Suprapubic skin (tissue), 4 donors: ENCODE results near the gene DDX1. TPM values are rescaled to one million over a fixed set of nuclear protein-coding genes. Genes with fewer than 3 reads are reported as not detected.

ENCODE experiments used
- DNase-seq, 2 donors: peaks; one replicate each; pipeline ENCODE4 v3.0.0-alpha.2; 2019; ENCODE audit warnings: low spot score in 2 of 2
- H3K27ac ChIP-seq: fragments of 200-600 bp; sonication (generic); one replicate; pipeline ENCODE4 v1.5.1; 2019
- H3K27me3 ChIP-seq: fragments of 200-600 bp; sonication (generic); one replicate; pipeline ENCODE4 v1.5.1; 2019
- H3K36me3 ChIP-seq: fragments of 200-600 bp; sonication (generic); one replicate; pipeline ENCODE4 v1.5.1; 2019
- H3K4me1 ChIP-seq: fragments of 200-600 bp; sonication (generic); one replicate; pipeline ENCODE4 v1.5.1; 2019
- H3K4me3 ChIP-seq: fragments of 200-600 bp; sonication (generic); one replicate; pipeline ENCODE4 v1.5.1; 2019; ENCODE audit warnings: mild to moderate bottlenecking
- H3K9me3 ChIP-seq: fragments of 200-600 bp; sonication (generic); one replicate; pipeline ENCODE4 v1.5.1; 2019
- CTCF ChIP-seq, 2 donors: fragments of 200-600 bp in 1 of 2; fragments of 450-650 bp in 1 of 2; sonication (generic) in 1 of 2; IDR thresholded peaks; one replicate each; pipeline ENCODE4 v1.5.1; 2016 to 2019; ENCODE audit warnings: antibody characterized with exemption in 2 of 2, mild to moderate bottlenecking in 1 of 2, moderate library complexity in 1 of 2
- EP300 ChIP-seq: sonication (generic); formaldehyde crosslinking; IDR thresholded peaks from one replicate; pipeline ENCODE4 v1.6.1; 2017; ENCODE audit warnings: antibody characterized with exemption
- POLR2A ChIP-seq, 2 donors: fragments of 450-650 bp; IDR thresholded peaks; one replicate each; pipeline ENCODE4 v1.6.1; 2017; ENCODE audit warnings: antibody characterized with exemption in 2 of 2, mild to moderate bottlenecking in 2 of 2, moderate library complexity in 2 of 2
- POLR2AphosphoS5 ChIP-seq, 3 donors: sonication (generic); formaldehyde crosslinking; IDR thresholded peaks; one replicate each; pipeline ENCODE4 v1.6.1; 2017; ENCODE audit warnings: antibody characterized with exemption in 3 of 3
- WGBS: methylation state at CpG from one replicate; pipeline ENCODE4 v1.1.5; 2018; 5-methylcytosine and 5-hydroxymethylcytosine counted together
- total RNA-seq, 4 donors: library from RNA; depleted of rRNA; stranded (reverse); fragments of >200 nt; gene quantifications; one replicate each; pipeline ENCODE4 v1.1.0, GENCODE V29; 2016

DDX1 gene
- total RNA-seq, 4 donors from 2014 or later, result 40.9 to 62.1 (median 51.8) TPM

- DNase-seq, result no peak
- WGBS, result 93% methylated on average over 8 of the region's 8 CpGs
- H3K9me3 ChIP-seq, result no peaks in the 10 kb centered on the region
- no peak overlapping the region for H3K4me3 ChIP-seq
- H3K36me3 ChIP-seq, result no peaks in the 10 kb centered on the region
- H3K27ac ChIP-seq, result no peak overlapping the region
- TF ChIP-seq POLR2A (IDR thresholded peaks at IDR 0.05) (no peak), EP300 (no peak), POLR2AphosphoS5 (IDR thresholded peaks at IDR 0.05) (no peak), CTCF (IDR thresholded peaks at IDR 0.05) (no peak)
- no peaks in the 10 kb centered on the region for H3K4me1 ChIP-seq
- H3K27me3 ChIP-seq, result no peaks in the 10 kb centered on the region
These were observed 60.6 kb downstream of the DDX1 start for GRCh38 chr2:15652252-15652651.

GRCh38 chr2:15652801-15653200 lies 61.1 kb downstream of the DDX1 start:
- no peaks in the 10 kb centered on the region for H3K9me3 ChIP-seq
- TF ChIP-seq POLR2A (IDR thresholded peaks at IDR 0.05) (no peak), POLR2AphosphoS5 (IDR thresholded peaks at IDR 0.05) (no peak), CTCF (IDR thresholded peaks at IDR 0.05) (no peak), EP300 (no peak)
- 79% methylated on average over 5 of the region's 6 CpGs for WGBS

GRCh38 chr2:15653806-15654726 lies 62.4 kb downstream of the DDX1 start:
- no peak for TF ChIP-seq POLR2A (IDR thresholded peaks at IDR 0.05)
- no peak for TF ChIP-seq CTCF (IDR thresholded peaks at IDR 0.05)
- no peak for TF ChIP-seq EP300
- no peak for TF ChIP-seq POLR2AphosphoS5 (IDR thresholded peaks at IDR 0.05)
- H3K36me3 ChIP-seq, result no peaks in the 10 kb centered on the region
- no peak for DNase-seq
- H3K27ac ChIP-seq, result no peak overlapping the region
- H3K4me1 ChIP-seq, result no peaks in the 10 kb centered on the region
- no peak overlapping the region for H3K4me3 ChIP-seq
- WGBS, result 90% methylated on average over 24 of the region's 31 CpGs
- no peaks in the 10 kb centered on the region for H3K27me3 ChIP-seq
- no peaks in the 10 kb centered on the region for H3K9me3 ChIP-seq

More at GRCh38 chr2:15652801-15653200, 61.1 kb downstream of the DDX1 start:
- no peak overlapping the region for H3K4me3 ChIP-seq
- H3K4me1 ChIP-seq, result no peaks in the 10 kb centered on the region
- no peak for DNase-seq
- H3K36me3 ChIP-seq, result no peaks in the 10 kb centered on the region
- no peak overlapping the region for H3K27ac ChIP-seq
- H3K27me3 ChIP-seq, result no peaks in the 10 kb centered on the region

GRCh38 chr2:15654727-15655073 lies 63.0 kb downstream of the DDX1 start:
- H3K27me3 ChIP-seq, result no peaks in the 10 kb centered on the region
- WGBS, result 96% methylated on average over 5 of the region's 9 CpGs
- no peak overlapping the region for H3K4me3 ChIP-seq
- TF ChIP-seq EP300 (no peak), POLR2AphosphoS5 (IDR thresholded peaks at IDR 0.05) (no peak), POLR2A (IDR thresholded peaks at IDR 0.05) (no peak), CTCF (IDR thresholded peaks at IDR 0.05) (no peak)
- no peaks in the 10 kb centered on the region for H3K36me3 ChIP-seq
- H3K27ac ChIP-seq, result no peak overlapping the region
- no peaks in the 10 kb centered on the region for H3K4me1 ChIP-seq
- DNase-seq, result no peak
- H3K9me3 ChIP-seq, result no peaks in the 10 kb centered on the region

GRCh38 chr2:15655123-15655887 lies 63.6 kb downstream of the DDX1 start:
- no peak for DNase-seq
- 96% methylated on average over 7 of the region's 7 CpGs for WGBS
- no peak overlapping the region for H3K27ac ChIP-seq
- TF ChIP-seq EP300 (no peak), POLR2AphosphoS5 (IDR thresholded peaks at IDR 0.05) (no peak), POLR2A (IDR thresholded peaks at IDR 0.05) (no peak)
- H3K27me3 ChIP-seq, result no peaks in the 10 kb centered on the region
- H3K4me1 ChIP-seq, result no peaks in the 10 kb centered on the region
- no peaks in the 10 kb centered on the region for H3K36me3 ChIP-seq
- H3K9me3 ChIP-seq, result no peaks in the 10 kb centered on the region
- H3K4me3 ChIP-seq, result no peak overlapping the region
